ENCODE data around the gene PAEP.

PAEP gene

GRCh38 chr9:135579889-135580660 lies 18.5 kb downstream of the PAEP start:
- DNase-seq (ENCODE audit: low read depth): no peak

GRCh38 chr9:135580664-135581380 lies 19.3 kb downstream of the PAEP start:
- DNase-seq (ENCODE audit: low read depth): no peak

DNA sequence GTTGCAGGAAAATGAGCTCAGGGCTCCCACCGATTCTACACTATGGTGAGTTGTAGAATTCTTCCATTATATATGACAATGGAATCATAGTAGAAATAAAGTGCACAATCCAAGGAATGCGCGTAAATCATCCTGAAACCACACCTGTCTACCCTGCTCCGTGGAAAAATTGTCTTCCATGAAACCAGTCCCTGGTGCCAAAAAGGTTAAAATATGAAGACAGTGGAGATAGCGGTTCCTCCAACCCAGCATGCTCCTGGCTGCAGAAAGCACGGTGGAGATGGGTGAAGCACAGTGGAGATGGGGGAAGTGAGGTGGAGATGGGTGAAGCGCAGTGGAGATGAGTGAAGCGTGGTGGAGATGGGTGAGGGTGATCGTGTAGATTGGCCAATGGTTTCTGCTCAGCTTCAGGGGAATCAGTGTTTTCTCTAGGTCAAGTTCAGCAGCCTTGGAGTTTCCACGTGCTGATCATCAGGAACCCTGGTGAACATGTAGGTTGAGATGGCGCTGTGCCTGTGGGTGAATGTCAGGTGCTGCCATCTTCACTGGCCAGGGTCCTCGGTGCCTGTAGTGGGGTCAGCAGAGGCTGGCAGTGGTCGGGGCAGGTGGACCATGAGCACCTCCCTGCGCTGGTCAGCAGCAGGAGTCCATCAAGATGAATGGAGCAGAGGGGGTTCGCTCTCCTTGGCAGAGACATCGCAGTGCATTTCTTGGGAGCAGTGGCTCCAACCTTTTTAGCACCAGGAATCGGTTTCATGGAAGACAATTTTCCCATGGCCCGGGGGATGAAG lies 20.3 kb downstream of the PAEP start:
- DNase-seq (ENCODE audit: low read depth): no peak

DNA sequence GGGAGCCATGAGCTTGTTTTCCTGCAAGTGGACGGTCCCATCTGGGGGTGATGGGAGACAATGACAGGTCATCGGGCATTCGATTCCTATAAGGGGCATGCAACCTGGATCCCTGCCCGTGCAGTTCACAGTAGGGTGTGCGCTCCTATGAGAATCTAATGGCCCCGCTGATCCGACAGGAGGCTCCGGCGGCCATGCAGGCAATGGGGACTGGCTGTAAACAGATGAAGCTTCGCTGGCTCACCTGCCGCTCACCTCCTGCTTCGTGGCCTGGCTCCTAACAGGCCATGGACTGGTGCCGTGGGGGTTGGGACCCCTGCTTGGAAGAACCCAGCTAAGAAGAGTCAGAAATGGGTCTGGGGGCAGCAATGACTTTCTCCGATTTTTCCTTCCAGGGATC lies 21.0 kb downstream of the PAEP start:
- DNase-seq (ENCODE audit: low read depth): no peak

- no peak for DNase-seq (ENCODE audit: low read depth)
These were observed 21.6 kb downstream of the PAEP start for GRCh38 chr9:135582966-135583687.

DNA sequence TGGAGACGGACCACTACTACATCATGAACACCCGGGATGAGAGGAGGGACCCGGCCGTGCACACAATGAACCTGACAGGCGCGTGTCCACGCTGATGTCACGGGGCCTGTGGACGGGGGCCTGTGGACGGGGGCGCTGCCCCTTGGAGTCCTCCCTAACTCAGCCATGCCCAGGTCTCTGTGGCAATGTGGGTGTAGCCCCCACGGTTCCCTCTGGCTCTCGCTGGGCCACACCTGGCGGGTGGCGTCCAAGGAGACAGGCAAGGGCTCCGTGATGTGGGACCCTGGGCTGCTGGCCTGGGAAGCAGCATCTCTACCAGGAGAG lies 22.1 kb downstream of the PAEP start:
- no peak for DNase-seq (ENCODE audit: low read depth)

GRCh38 chr9:135584371-135584770 lies 22.8 kb downstream of the PAEP start:
- no peak for DNase-seq (ENCODE audit: low read depth)

DNA sequence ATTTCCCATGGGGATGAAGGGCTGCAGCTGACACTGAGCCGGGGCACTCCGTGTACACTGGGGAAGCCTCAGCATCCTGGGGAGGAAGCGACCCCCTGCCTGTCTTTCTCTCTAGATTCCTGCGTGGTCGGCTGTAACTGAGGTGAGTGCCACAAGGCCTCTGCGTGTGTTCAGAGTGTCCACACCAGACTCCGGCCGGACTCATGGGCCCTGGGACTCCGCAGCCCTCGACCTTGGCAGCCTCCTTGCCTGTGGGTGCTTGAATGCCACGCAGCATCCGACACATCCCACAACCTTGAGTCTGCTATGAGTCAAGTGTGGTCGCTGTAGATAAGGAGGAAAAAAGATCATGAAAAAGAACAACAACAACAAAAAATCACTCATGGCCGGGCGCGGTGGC lies 23.4 kb downstream of the PAEP start:
- DNase-seq (ENCODE audit: low read depth): no peak

- no peak for DNase-seq (ENCODE audit: low read depth)
These were observed 25.1 kb downstream of the PAEP start for GRCh38 chr9:135586601-135587109.

GRCh38 chr9:135587658-135588057 lies 26.1 kb downstream of the PAEP start:
- no peak for DNase-seq (ENCODE audit: low read depth)

GRCh38 chr9:135588371-135588770 lies 26.8 kb downstream of the PAEP start:
- no peak for DNase-seq (ENCODE audit: low read depth)

DNA sequence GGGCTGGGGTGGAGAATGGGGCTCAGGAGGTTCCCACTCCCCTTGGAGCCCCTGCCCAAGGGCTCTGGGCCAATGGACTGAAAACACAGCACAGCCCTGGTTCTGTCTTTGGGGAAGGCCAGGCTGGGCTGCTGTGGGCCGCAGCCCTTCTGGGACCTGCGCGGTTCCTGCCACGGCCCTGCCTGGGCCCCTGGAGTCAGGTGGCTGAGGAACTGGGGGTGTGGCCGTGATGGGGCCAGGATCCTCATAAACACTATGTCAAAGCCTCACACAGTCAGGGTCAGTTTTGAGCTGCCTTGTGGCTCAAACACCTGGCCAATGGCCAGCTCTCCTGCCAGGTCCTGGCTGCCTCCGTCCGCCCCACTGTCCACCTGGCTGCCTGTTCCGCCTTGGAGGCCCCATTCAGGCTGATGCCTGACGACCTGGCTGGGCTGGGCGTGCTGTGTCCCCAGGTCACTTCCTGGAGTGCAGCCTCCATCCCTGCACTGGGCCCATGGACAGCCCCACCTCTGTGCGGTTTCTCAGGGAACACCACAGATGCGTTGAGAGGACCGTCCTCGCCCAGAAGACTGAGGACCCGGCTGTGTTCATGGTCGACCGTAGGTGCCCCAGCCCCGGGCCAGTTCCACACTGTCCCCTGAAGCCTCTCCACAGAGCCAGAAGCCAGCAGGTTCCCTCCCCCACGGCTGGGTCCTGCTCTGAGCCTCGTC lies 27.5 kb downstream of the PAEP start:
- no peak for DNase-seq (ENCODE audit: low read depth)

- no peak for DNase-seq (ENCODE audit: low read depth)
These were observed 28.3 kb downstream of the PAEP start for GRCh38 chr9:135589596-135590485.

DNA sequence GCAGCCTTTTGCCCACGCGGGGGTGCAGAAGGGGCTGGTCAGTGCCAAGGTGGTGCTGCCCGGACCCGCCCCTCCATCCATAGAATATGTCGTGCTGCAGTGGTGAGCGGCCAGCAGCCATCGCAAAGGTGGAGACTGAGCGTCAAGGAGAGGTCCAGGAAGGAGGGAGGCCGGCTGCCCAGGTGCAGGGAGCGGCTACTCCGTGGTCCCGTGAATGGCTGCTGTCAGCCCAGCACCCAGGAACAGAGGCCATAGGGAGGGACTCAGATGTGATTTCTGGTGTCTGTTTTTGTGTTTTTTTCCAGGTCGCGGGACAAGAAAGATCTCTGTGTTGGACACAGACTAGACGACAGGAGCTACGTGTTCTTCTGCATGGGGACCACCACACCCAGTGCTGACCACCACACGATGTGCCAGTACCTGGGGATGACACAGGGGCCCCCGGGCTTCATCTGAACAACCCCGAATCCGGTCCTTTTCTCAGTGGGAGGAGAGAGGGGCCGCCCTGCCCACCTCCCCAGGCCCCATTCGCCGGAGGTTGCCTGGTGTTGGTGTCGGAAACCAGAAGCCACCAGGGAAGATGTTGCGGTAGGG lies 29.0 kb downstream of the PAEP start:
- DNase-seq (ENCODE audit: low read depth): no peak

- no peak for DNase-seq (ENCODE audit: low read depth)
These were observed 30.2 kb downstream of the PAEP start for GRCh38 chr9:135591506-135592330.

GRCh38 chr9:135592331-135592590 lies 30.7 kb downstream of the PAEP start:
- no peak for DNase-seq (ENCODE audit: low read depth)

GRCh38 chr9:135592625-135593024 lies 31.1 kb downstream of the PAEP start:
- no peak for DNase-seq (ENCODE audit: low read depth)

- DNase-seq (ENCODE audit: low read depth): no peak
These were observed 34.7 kb downstream of the PAEP start for GRCh38 chr9:135596211-135596610.

- DNase-seq (ENCODE audit: low read depth): no peak
These were observed 38.8 kb downstream of the PAEP start for GRCh38 chr9:135600296-135600817.
